DOHH2 (cell line): ENCODE results near the gene ATP13A3.

Experiments used
- H3F3A ChIP-seq: fragments of 200-600 bp; sonication (generic), shearing (Covaris generic); 2 replicates; pipeline ENCODE4 v1.6.0; 2016; ENCODE audit warnings: antibody characterized with exemption, mild to moderate bottlenecking; ENCODE audit not compliant: control insufficient read depth, insufficient read depth
- H3K27ac ChIP-seq: fragments of 200-600 bp; sonication (generic); 2 replicates; pipeline ENCODE4 v1.5.1; 2014; ENCODE audit warnings: low read depth, mild to moderate bottlenecking, low read length, moderate library complexity
- H3K27me3 ChIP-seq: fragments of 200-600 bp; sonication (generic); 2 replicates; pipeline ENCODE4 v1.6.1; 2014; ENCODE audit warnings: mild to moderate bottlenecking, low read length, mixed read lengths; ENCODE audit not compliant: control insufficient read depth
- H3K36me3 ChIP-seq: fragments of 200-600 bp; sonication (generic); 2 replicates; pipeline ENCODE4 v1.6.1; 2014; ENCODE audit warnings: mild to moderate bottlenecking, low read length, moderate library complexity, mixed read lengths; ENCODE audit not compliant: control insufficient read depth
- H3K4me1 ChIP-seq: fragments of 200-600 bp; sonication (generic); 2 replicates; pipeline ENCODE4 v1.6.1; 2014; ENCODE audit warnings: mild to moderate bottlenecking, low read length, mixed read lengths; ENCODE audit not compliant: control insufficient read depth
- H3K4me2 ChIP-seq: fragments of 200-600 bp; sonication (generic); 2 replicates; pipeline ENCODE4 v1.6.0; 2014; ENCODE audit warnings: mild to moderate bottlenecking, low read length, moderate library complexity
- H3K4me3 ChIP-seq: fragments of 200-600 bp; sonication (generic); 2 replicates; pipeline ENCODE4 v1.5.1; 2014; ENCODE audit warnings: mild to moderate bottlenecking, low read length, mixed read lengths
- H3K79me2 ChIP-seq: fragments of 200-600 bp; sonication (generic); 2 replicates; pipeline ENCODE4 v1.6.1; 2014; ENCODE audit warnings: mild to moderate bottlenecking, low read length, mixed read lengths; ENCODE audit not compliant: control insufficient read depth
- H3K9me2 ChIP-seq: fragments of 200-600 bp; sonication (generic); replicated peaks from 2 replicates; pipeline ENCODE4 v1.6.1; 2014; ENCODE audit warnings: mild to moderate bottlenecking, low read length, mixed read lengths; ENCODE audit not compliant: control insufficient read depth
- H3K9me3 ChIP-seq: fragments of 200-600 bp; sonication (generic); 2 replicates; pipeline ENCODE4 v1.6.1; 2014; ENCODE audit warnings: antibody characterized with exemption, low read length, mixed read lengths; ENCODE audit not compliant: control insufficient read depth, insufficient read depth
- H4K20me1 ChIP-seq: fragments of 200-600 bp; sonication (generic); 2 replicates; pipeline ENCODE4 v1.6.0; 2014; ENCODE audit warnings: low read depth, mild to moderate bottlenecking, antibody characterized with exemption, low read length, moderate library complexity; ENCODE audit not compliant: control insufficient read depth, insufficient read depth
- CTCF ChIP-seq: fragments of 200-600 bp; sonication (generic); IDR thresholded peaks from one replicate; pipeline ENCODE4 v1.5.1; 2014; ENCODE audit warnings: antibody characterized with exemption, mild to moderate bottlenecking, low read depth, low read length; ENCODE audit not compliant: poor library complexity, severe bottlenecking
- EZH2phosphoT487 ChIP-seq: fragments of 200-600 bp; sonication (generic); IDR thresholded peaks from 2 replicates; pipeline ENCODE4 v1.6.1; 2017; ENCODE audit warnings: borderline replicate concordance, mild to moderate bottlenecking, antibody characterized with exemption, low read length, moderate library complexity, mixed read lengths

ATP13A3 gene

GRCh38 chr3:194365526-194365925, 121.3 kb downstream of the ATP13A3 start:
- H3F3A ChIP-seq, result no peaks in the 10 kb centered on the region
- no peak overlapping the region for H3K27ac ChIP-seq
- no peaks in the 10 kb centered on the region for H4K20me1 ChIP-seq
- no peaks in the 10 kb centered on the region for H3K79me2 ChIP-seq
- H3K4me1 ChIP-seq, result no peaks in the 10 kb centered on the region
- no peaks in the 10 kb centered on the region for H3K36me3 ChIP-seq
- no peak overlapping the region for H3K4me2 ChIP-seq
- no peaks in the 10 kb centered on the region for H3K9me2 ChIP-seq
- TF ChIP-seq CTCF (no peak), EZH2phosphoT487 (no peak)
- H3K9me3 ChIP-seq, result no peaks in the 10 kb centered on the region
- H3K4me3 ChIP-seq, result no peak overlapping the region
- H3K27me3 ChIP-seq, result peaks cover 25% of the 10 kb centered on the region

- H3K36me3 ChIP-seq, result no peaks in the 10 kb centered on the region
- H3F3A ChIP-seq, result no peaks in the 10 kb centered on the region
- H4K20me1 ChIP-seq, result no peaks in the 10 kb centered on the region
- no peak overlapping the region for H3K27ac ChIP-seq
- TF ChIP-seq CTCF (no peak), EZH2phosphoT487 (no peak)
- no peaks in the 10 kb centered on the region for H3K9me3 ChIP-seq
- H3K79me2 ChIP-seq, result no peaks in the 10 kb centered on the region
- H3K4me3 ChIP-seq, result no peak overlapping the region
- H3K4me1 ChIP-seq, result no peaks in the 10 kb centered on the region
- no peaks in the 10 kb centered on the region for H3K9me2 ChIP-seq
- no peak overlapping the region for H3K4me2 ChIP-seq
- peaks cover 20% of the 10 kb centered on the region for H3K27me3 ChIP-seq
Measured at GRCh38 chr3:194364652-194365434, 122.0 kb downstream of the ATP13A3 start.

- no peak overlapping the region for H3K27ac ChIP-seq
Measured at GRCh38 chr3:194364314-194364651, 122.5 kb downstream of the ATP13A3 start.

More at GRCh38 chr3:194364314-194364651, 122.5 kb downstream of the ATP13A3 start:
- no peaks in the 10 kb centered on the region for H3K36me3 ChIP-seq
- H4K20me1 ChIP-seq, result no peaks in the 10 kb centered on the region
- no peak overlapping the region for H3K4me2 ChIP-seq
- H3K9me2 ChIP-seq, result no peaks in the 10 kb centered on the region
- H3K4me1 ChIP-seq, result no peaks in the 10 kb centered on the region
- TF ChIP-seq CTCF, result no peak
- TF ChIP-seq EZH2phosphoT487, result no peak
- H3K79me2 ChIP-seq, result no peaks in the 10 kb centered on the region
- H3K4me3 ChIP-seq, result no peak overlapping the region
- no peaks in the 10 kb centered on the region for H3F3A ChIP-seq
- no peaks in the 10 kb centered on the region for H3K9me3 ChIP-seq
- H3K27me3 ChIP-seq, result peaks cover 15% of the 10 kb centered on the region
